DMS 273 (cell line): ENCODE data around the gene FRS3.
A peak's percentile ranks its signal among the peaks of the same experiment; 100 is the strongest.
"Not testable (repeated sequence)": the region's sequence is repeated elsewhere in the genome, so short reads cannot be mapped to it uniquely, and the experiment has no call there.

ENCODE experiments used
- DNase-seq: peaks from one replicate; lab custom pipeline; 2025; ENCODE audit not compliant: unreplicated experiment; lab: John Stamatoyannopoulos, UW

The FRS3 gene

GRCh38 chr6:41770381-41771057 lies 9.2 kb downstream of the FRS3 start:
- no peak for DNase-seq

GRCh38 chr6:41769376-41769775 lies 10.3 kb downstream of the FRS3 start:
- no peak for DNase-seq

- DNase-seq = no peak
These were observed 11.0 kb downstream of the FRS3 start for GRCh38 chr6:41768545-41769308.

DNA sequence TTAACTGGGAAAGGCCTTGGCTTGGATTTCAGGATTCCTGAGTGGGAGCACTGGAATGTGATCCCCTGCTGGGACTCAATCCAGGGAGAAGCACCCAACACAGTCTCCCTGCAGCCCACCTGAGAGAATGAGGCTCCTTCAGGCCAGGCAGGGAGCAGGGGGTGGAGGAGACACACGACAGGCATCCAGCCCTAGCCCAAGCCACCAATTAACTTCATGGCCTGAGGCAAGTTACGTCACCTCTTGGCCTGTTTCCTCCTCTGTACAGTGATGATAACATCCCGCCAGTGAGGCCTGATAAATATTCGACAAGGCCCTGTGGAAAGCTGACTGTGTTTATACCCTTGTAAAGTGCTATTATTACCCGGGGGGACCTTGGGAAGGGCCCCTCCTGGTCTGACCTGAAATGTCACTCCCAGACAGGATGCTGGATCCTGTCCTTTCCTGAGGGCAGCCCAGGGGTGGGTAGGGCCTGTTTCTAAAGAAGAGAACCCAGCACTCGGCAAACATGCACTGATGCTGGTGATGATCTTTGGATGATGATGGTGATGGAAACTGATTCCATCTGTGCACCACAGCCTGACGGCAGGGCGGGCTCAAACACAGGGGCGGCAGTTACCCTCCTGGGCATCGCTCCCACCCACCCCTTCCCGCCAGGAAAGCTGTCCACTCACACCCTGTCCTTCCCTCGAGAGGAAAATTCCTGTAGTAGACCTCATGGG lies 12.4 kb downstream of the FRS3 start:
- DNase-seq = peak; percentile 52

DNA sequence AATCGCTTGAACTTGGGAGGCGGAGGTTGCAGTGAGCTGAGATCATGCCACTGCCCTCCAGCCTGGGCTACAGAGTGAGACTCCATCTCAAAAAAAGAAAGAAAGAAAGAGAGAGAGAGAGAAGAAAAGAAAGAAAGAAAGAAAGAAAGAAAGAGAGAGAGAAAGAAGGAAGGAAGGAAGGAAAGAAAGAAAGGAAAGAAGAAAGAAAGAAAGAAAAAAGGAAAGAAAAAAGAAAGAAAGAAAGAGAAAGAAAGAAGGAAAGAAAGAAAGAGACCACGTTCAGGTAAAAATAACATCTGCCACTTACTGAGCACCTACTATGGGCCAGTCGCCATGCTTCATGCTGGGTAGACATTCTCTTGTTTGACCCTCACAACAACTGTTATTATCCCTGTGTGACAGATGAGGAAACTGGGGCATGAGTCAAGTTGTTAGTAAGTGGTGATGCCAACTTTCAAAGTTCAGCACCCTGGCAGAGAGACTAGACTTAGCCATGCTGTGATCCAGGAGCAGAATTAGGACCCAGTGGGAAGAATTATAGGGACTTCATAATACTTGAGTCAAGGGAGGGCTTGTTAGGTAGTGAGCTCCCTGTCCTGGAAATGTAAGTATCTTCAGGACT lies 13.5 kb downstream of the FRS3 start:
- not testable (repeated sequence) for DNase-seq

- no peak for DNase-seq
These were observed 16.2 kb downstream of the FRS3 start for GRCh38 chr6:41763470-41763869.

DNA sequence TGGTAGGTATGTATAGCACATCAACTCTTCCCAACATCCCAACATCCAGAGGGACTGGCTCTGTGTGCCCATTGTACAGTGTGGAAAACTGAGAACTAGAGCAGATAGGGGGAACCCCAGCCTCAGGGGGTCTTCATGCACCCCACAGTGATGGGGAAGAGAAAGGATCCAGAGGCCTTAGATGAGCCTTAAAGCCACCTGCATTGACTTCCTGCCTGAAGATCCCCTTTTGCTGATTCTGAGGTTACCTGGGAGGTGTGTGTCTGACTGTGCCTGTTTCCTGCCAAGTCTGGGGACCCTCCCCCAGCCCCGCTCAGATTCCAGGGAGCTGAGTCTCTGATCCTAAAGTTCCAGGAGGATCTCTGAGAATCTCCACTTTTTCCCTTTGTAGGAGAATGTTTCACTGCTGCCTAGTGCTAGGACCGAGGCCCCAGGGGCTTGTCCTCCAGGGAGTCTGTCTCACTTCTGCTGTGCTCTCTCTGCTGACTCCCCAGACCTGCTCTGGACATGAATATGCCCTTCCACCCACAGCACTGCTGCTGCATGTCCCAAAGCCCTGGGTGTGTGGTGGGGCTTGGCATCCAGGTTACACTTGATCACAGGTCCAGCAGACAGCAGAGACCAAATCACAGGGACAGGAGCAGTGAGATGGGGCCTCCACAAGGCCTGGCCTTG lies 19.7 kb downstream of the FRS3 start:
- no peak for DNase-seq

DNA sequence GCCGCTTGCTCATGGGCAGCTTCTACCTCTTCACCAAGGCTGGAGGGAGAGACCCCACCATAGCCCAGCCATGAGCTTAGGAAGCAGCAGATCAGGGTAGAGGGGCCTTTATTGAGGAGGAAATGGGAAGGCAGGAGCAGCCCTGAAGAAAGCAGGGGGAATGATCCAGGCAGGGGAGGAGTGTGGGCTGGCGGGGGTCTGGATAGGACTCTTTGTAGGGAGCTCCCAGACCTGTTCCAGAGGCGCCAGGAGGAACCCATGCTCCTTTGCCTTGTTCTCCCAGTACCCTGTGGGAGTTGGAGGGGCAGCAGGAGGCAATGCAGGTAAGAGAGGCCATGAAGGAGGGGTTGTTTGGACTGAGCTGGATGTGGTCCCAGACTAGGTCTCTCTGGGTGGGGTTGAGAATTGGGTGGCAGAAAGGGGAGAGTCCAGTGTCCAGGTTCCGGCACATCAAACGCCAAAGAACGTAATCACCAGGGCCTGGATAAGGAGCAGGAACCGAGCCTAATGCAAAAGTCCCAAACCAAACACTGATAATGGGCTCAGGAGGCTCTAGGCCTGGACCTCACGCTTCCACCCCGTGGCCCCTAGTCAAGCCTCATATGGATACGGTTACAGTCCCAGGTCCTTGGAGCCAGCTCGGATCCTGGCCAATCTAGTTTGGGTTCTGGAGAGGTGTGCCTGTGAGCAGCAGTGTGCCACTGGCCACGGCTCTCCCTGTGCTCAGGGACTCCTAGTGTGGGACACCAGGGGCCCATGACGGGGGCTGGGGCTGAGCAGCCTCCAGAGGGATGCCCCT lies 20.4 kb downstream of the FRS3 start:
- DNase-seq = no peak

- no peak for DNase-seq
These were observed 21.1 kb downstream of the FRS3 start for GRCh38 chr6:41758641-41759035.

- DNase-seq = no peak
These were observed 21.6 kb downstream of the FRS3 start for GRCh38 chr6:41757931-41758640.

DNA sequence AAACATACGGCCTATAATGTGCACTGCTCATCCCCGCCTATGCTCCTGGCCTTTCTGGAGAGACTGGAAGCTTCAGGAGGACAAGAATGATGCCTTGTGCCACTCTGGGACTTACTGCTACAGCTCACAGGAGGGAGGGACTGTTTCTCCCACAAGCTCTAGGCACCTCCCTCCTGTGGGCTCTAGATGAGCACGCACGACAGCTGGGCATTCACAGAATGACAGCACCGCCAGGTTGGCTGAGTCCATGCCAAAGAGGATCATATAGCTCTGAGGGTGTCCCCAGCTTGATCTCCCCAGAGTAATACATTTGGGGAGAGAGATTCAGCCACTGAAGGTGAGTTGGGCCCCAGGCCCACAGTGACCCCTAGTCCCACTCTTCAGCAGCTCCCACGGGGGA lies 22.4 kb downstream of the FRS3 start:
- DNase-seq = peak; percentile 77

DNA sequence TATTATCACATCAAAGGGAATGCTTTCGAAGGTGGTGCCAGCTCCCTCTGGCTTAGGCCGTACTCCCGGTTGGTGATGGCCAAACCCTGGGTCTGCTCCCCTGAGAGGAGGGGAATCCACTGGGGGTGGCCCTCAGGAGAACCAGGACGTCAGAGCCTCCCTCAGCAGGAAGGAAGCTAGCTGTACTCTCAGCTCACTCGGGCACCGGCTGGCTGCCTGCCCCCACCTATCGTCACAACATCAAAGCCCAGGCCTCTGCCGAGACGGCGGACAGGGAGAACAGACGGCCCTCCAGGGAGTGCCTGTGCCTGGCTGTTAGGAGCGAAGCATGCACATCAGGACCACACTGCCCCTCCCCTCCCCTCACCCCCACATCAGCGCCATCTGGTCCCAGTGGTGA lies 23.3 kb downstream of the FRS3 start:
- DNase-seq = peak; percentile 63

DNA sequence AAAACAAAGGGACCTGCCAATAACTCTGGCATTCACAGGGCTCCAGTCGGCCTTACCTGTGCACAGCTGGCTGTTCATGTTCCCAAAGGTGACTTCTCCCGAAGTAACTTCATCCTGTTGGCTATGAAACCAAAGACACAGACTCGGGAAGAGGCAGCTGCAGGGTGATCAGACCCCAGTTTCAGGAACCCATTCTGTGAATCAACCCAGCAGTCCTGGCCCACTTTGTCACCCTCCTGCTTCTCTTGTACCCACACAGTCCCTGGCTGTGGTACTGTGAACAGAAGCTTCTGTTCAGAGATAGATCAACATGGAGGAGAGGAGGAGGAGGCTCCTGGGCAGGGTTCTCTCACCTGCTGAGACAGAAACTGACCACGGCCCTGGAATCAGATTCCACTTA lies 23.8 kb downstream of the FRS3 start:
- no peak for DNase-seq

DNA sequence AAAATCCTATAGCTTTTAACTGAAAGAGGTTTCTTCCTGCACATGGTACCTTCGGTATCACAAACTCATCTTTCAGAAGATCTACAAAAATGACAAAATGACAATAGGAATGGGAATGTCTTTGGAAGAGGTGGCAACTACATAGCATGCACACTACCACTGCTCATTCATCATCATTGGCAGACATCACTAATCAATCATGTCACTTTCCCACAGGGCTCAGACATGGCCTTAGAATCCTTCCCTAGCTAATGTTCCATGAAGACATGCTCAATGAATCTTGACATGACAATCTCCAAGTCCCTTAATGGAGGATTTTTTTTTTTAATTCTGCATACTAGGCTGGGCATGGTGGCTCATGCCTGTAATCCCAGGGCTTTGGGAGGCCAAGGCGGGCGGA lies 29.3 kb downstream of the FRS3 start:
- DNase-seq = no peak

DNA sequence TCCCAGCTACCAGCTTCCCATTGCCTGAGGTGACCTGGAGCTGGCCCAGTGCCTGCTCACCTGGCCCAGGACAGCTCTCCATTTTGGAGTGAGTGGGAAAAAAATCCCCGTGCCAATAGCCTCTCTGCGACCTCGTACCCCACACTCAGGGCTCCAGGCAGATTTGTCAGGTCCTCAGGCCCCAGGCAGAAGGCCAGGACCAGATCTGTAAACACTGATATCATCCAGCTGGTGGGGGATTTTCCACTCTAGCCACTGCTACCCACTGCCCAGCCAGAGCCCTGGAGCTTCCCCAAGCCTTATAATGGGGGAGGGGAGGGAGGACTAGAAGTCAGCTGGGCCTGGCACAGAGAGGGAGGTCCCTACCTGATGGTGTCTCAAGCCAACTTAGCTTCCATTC lies 31.2 kb downstream of the FRS3 start:
- no peak for DNase-seq

DNA sequence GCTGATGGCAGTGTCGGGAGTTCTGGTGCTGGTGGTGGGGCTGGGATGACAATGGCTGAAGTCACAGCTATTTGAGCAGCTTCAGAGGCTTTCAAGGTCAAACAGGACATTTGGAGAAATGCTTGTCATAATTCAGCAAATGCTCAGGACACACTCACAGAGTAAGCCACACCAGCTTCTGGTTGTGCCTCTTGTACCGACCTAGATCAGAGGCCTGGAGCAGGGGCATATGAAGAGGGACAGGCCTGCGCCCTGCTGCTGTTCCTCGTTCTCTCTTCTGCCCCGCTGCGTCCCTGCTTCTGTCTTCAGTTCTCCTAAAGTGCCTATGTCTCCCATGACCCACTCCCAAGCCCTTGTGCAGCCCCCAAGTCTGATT lies 31.6 kb downstream of the FRS3 start:
- no peak for DNase-seq

DNA sequence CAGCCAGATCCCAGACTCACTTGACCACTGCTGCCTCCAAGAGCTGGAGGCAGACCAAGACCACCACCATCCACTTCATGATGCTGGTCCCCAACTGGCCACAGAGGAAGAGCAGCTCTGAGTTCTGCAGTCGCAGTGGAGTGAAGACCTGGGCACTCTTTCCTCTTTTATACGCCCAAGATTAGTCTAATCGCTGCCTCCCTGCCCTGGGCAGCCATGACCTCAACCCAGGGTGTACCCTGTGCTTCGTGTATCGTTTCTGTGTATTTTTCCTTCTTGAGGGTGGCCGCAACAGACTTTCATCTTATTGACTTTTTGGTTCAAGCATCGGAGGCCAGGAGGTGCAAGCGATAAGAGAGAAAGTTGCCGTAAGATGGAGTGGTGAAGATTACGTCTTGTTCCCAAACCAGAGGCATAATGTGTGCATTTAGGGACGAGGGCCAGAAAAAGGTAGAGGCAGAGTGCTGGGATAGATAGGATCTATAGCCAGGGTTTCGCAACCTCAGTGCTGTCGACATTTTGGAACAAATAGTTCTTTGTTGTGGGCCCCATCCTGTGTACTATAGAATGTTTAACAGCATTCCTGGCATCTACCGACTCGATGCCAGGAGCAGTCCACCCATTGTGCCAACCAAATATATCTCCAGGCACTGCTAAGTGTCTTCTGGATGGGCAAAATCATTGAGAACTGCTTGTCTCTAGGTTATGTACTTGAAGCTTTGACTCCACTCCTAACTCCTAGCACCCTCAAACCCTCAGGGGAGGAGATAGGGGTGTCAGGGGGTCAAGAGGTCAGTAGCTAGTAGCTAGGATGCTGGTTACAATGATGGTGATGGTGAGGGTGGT lies 32.2 kb downstream of the FRS3 start, which contains the start of gene PGC:
TSS of gene PGC (minus strand) at position 142 of the 846 bp plus-strand sequence. CDS start at position 79, 63 bp downstream.
- no peak for DNase-seq

DNA sequence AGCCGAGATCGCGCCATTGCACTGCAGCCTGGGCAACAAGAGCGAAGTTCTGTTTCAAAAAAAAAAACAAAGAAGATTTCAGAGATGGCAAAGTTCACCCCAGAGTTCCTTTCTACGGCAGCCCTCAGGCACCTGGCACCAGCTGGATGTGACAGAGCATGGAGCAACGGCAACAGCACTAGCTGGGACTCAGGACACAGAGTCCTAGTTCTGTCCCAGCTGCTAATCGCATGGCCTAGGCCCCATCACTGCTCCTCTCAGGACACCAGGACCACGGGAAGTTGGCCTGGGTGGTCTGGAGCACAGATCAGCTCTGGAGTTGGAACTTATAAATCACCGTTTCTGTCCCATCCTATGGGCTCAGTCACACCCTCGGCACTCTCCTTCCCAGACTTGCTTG lies 33.6 kb downstream of the FRS3 start:
- DNase-seq = no peak
